ENCODE measurements around the gene ASCC1. TPM values are rescaled to one million over a fixed set of nuclear protein-coding genes. Genes with fewer than 3 reads are reported as not detected.
"Not testable (repeated sequence)": the region's sequence is repeated elsewhere in the genome, so short reads cannot be mapped to it uniquely, and the experiment has no call there.

ASCC1 gene
- total RNA-seq, 3 donors from 2014 or later, result 18.0 to 23.6 (median 21.4) TPM

GRCh38 chr10:72221278-72221677 is 5.2 kb upstream of the ASCC1 start:
- H3K4me1 ChIP-seq (ENCODE audit: low read depth), result peaks cover 25% of the 10 kb centered on the region
- intact Hi-C loops (cut with DNase I, micrococcal nuclease), result no loop called here
- no peak for DNase-seq

GRCh38 chr10:72220637-72221036 is 4.6 kb upstream of the ASCC1 start:
- Histone ChIP-seq H3K4me3 (no peak overlapping the region), H3K36me3 (ENCODE audit: low read depth) (peaks cover 4% of the 10 kb centered on the region), H3K4me1 (ENCODE audit: low read depth) (peaks cover 25% of the 10 kb centered on the region), H3K9me3 (no peaks in the 10 kb centered on the region)
- intact Hi-C loops (cut with DNase I, micrococcal nuclease), result no loop called here
- no peak for ATAC-seq
- TF ChIP-seq, protein P1, sequence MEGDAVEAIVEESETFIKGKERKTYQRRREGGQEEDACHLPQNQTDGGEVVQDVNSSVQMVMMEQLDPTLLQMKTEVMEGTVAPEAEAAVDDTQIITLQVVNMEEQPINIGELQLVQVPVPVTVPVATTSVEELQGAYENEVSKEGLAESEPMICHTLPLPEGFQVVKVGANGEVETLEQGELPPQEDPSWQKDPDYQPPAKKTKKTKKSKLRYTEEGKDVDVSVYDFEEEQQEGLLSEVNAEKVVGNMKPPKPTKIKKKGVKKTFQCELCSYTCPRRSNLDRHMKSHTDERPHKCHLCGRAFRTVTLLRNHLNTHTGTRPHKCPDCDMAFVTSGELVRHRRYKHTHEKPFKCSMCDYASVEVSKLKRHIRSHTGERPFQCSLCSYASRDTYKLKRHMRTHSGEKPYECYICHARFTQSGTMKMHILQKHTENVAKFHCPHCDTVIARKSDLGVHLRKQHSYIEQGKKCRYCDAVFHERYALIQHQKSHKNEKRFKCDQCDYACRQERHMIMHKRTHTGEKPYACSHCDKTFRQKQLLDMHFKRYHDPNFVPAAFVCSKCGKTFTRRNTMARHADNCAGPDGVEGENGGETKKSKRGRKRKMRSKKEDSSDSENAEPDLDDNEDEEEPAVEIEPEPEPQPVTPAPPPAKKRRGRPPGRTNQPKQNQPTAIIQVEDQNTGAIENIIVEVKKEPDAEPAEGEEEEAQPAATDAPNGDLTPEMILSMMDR (IDR thresholded peaks at IDR 0.05), result no peak
- no peak for DNase-seq

More at GRCh38 chr10:72221278-72221677, 5.2 kb upstream of the ASCC1 start:
- ATAC-seq, result no peak
- TF ChIP-seq, protein P1 (IDR thresholded peaks at IDR 0.05), result no peak
- Histone ChIP-seq H3K36me3 (ENCODE audit: low read depth) (no peaks in the 10 kb centered on the region), H3K9me3 (no peaks in the 10 kb centered on the region), H3K4me3 (no peak overlapping the region)

- intact Hi-C loops (cut with DNase I, micrococcal nuclease), result loop anchor here in 1 of 2 donors (10.0 kb wide), 1 partner anchor 115 kb away; no protein-coding TSS in a partner anchor
- Histone ChIP-seq H3K4me1 (ENCODE audit: low read depth) (peaks cover 32% of the 10 kb centered on the region), H3K36me3 (ENCODE audit: low read depth) (peaks cover 4% of the 10 kb centered on the region), H3K4me3 (no peak overlapping the region), H3K9me3 (no peaks in the 10 kb centered on the region)
- ATAC-seq, result no peak
- TF ChIP-seq, protein P1 (IDR thresholded peaks at IDR 0.05), result no peak
- no peak for DNase-seq
Measured at GRCh38 chr10:72219235-72219814, 3.2 kb upstream of the ASCC1 start.

DNA sequence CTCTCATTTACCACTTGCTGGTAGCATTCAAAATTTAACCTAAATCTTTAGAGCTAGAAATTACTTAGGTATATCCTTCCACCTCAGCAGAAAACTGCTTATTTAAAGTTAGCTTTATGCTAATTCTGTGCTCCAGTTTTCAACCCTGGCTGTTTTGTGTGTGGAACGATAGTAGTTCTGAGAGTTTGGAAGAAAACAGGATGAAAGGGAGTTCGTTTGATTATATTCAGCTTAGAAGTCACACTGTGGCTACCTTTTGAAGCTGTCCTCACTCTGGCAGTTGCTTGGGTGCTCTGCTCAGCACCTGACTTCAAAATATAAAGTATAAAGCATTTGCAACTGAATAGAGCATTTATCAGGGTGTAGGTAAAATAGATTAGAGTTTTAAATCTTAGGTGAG is 2.6 kb upstream of the ASCC1 start:
- H3K9me3 ChIP-seq, result no peaks in the 10 kb centered on the region
- intact Hi-C loops (cut with DNase I, micrococcal nuclease), result loop anchor here in 1 of 2 donors (10.0 kb wide), 1 partner anchor 116 kb away; no protein-coding TSS in a partner anchor
- H3K4me1 ChIP-seq (ENCODE audit: low read depth), result peaks cover 32% of the 10 kb centered on the region
- H3K36me3 ChIP-seq (ENCODE audit: low read depth), result peaks cover 4% of the 10 kb centered on the region
- no peak for ATAC-seq
- TF ChIP-seq, protein P1 (IDR thresholded peaks at IDR 0.05), result no peak
- H3K4me3 ChIP-seq, result no peak overlapping the region
- no peak for DNase-seq

DNA sequence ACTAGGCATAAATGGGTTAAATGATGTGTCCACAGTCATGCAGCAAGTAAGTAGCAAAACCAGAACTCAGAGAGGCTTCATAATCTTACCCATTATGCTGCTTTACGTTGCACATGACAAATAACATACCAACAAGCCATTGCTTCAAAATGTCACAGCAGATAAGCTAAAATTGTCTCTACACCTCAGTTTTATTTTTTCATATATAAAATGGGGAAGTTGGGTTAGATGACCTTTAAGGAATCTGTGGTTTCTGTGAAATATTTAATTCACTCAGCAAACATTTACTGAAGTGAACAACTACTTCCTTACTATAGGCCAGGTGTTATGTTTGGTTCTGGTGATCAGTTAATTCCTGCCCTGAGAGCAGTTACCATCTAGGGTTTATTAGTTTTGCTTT is 2.2 kb upstream of the ASCC1 start:
- ATAC-seq, result no peak
- Histone ChIP-seq H3K9me3 (no peaks in the 10 kb centered on the region), H3K4me1 (ENCODE audit: low read depth) (peaks cover 32% of the 10 kb centered on the region), H3K36me3 (ENCODE audit: low read depth) (peaks cover 4% of the 10 kb centered on the region), H3K4me3 (no peak overlapping the region)
- TF ChIP-seq, protein P1 (IDR thresholded peaks at IDR 0.05), result no peak
- intact Hi-C loops (cut with DNase I, micrococcal nuclease), result loop anchor here in 1 of 2 donors (10.0 kb wide), 1 partner anchor 116 kb away; no protein-coding TSS in a partner anchor
- no peak for DNase-seq

GRCh38 chr10:72211832-72212231 is 4.2 kb downstream of the ASCC1 start:
- peaks cover 11% of the 10 kb centered on the region for H3K4me1 ChIP-seq (ENCODE audit: low read depth)
- intact Hi-C loops (cut with DNase I, micrococcal nuclease), result loop anchor here in 1 of 2 donors (10.0 kb wide), 1 partner anchor 123 kb away; no protein-coding TSS in a partner anchor
- DNase-seq; ATAC-seq; H3K9me3 ChIP-seq; H3K36me3 ChIP-seq (ENCODE audit: low read depth); H3K4me3 ChIP-seq: not testable (repeated sequence)

DNA sequence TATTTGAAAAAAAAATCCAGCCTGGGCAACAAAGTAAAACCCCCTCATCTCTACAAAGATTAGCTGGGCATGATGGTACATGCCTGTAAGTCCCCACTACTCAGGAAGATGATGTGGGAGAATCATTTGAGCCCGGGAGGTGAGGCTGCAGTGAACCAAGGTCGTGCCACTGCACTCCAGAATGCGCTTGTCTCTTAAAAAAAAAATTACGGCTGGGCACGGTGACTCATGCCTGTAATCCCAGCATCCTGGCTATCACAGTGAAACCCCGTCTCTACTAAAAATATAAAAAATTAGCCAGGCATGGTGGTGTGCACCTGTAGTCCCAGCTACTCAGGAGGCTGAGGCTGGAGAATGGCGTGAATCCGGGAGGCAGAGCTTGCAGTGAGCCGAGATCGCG is 4.7 kb downstream of the ASCC1 start:
- H3K9me3 ChIP-seq; H3K4me1 ChIP-seq (ENCODE audit: low read depth); H3K4me3 ChIP-seq; H3K36me3 ChIP-seq (ENCODE audit: low read depth); DNase-seq; ATAC-seq: not testable (repeated sequence)
- intact Hi-C loops (cut with DNase I, micrococcal nuclease), result loop anchor here in 1 of 2 donors (10.0 kb wide), 1 partner anchor 123 kb away; no protein-coding TSS in a partner anchor

- H3K4me3 ChIP-seq; DNase-seq; H3K9me3 ChIP-seq; H3K4me1 ChIP-seq (ENCODE audit: low read depth); H3K36me3 ChIP-seq (ENCODE audit: low read depth); intact Hi-C loops (cut with DNase I, micrococcal nuclease); ATAC-seq: not testable (repeated sequence)
Measured at GRCh38 chr10:72208526-72208925, 7.5 kb downstream of the ASCC1 start.
